Measurements from ENCODE around the gene RPS19.

RPS19 gene

DNA sequence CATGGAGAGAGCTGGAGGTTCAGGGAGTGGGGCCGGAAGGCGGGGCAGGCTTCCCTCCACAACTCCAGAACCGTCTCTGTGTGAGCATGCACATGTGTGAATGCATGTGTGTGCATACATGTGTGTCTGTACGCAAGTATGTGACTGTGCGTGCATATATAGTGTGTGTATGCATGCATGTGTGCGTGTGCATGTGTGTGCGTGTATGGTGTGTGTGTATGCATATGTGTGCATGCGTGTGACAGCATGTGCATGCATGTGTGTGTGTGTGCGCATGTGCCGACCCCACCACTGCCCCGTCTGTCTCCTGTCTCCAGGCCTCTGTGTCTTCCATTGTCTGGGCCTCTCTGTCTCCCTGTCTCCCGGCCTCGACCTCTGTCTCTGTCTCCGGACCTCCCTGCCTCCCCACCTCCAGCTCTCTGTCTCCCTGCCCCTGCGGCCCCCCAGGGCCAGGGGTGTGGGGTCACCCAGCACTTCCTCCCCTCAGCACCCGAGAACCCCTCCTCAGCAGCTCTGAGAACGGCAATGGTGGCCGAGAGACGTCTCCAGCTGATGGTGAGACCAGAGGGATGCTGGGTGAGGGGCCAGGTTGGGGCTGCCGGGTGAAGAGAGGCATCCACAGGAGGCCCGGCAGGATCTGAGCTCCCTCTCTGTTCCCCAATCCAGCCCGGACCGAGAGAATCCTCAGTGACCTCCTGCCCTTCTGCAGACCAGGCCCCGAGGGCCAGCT lies 45.4 kb downstream of the RPS19 start:
- Histone ChIP-seq H3K36me3 (ENCODE audit: insufficient read depth, low read length) (peaks cover 64% of the 10 kb centered on the region), H3K27me3 (ENCODE audit: control insufficient read depth, insufficient read depth, low read length) (no peaks in the 10 kb centered on the region), H3K4me1 (ENCODE audit: control insufficient read depth, insufficient read depth, low read length) (no peaks in the 10 kb centered on the region), H3K9ac (ENCODE audit: low read depth, low read length) (no peak overlapping the region), H3K4me3 (ENCODE audit: low read length) (no peak overlapping the region), H3K9me3 (replicated peaks; ENCODE audit: low read length) (no peaks in the 10 kb centered on the region), H3K4me2 (ENCODE audit: low read length) (no peak overlapping the region)

DNA sequence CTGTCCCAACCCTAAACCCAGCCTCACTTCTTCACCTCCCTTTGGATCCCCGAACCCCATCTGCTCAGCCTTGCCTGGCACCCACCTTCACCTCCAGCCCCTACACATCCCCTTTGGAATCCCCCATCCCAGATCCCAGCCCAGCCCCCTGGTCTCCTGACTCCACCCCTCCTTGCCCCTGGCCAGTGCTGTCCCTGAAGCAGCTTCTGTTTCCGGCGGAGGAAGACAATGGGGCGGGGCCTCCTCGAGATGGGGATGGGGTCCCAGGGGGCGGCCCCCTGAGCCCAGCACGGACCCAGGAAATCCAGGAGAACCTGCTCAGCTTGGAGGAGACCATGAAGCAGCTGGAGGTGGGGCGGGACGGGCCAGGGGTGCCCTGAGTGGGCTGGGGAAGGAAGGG lies 46.2 kb downstream of the RPS19 start:
- H3K36me3 ChIP-seq (ENCODE audit: insufficient read depth, low read length) = peaks cover 61% of the 10 kb centered on the region
- no peak overlapping the region for H3K9ac ChIP-seq (ENCODE audit: low read depth, low read length)
- no peaks in the 10 kb centered on the region for H3K9me3 ChIP-seq (replicated peaks; ENCODE audit: low read length)
- H3K4me3 ChIP-seq (ENCODE audit: low read length) = no peak overlapping the region
- peaks cover 8% of the 10 kb centered on the region for H3K27me3 ChIP-seq (ENCODE audit: control insufficient read depth, insufficient read depth, low read length)
- no peak overlapping the region for H3K4me2 ChIP-seq (ENCODE audit: low read length)
- H3K4me1 ChIP-seq (ENCODE audit: control insufficient read depth, insufficient read depth, low read length) = no peaks in the 10 kb centered on the region

DNA sequence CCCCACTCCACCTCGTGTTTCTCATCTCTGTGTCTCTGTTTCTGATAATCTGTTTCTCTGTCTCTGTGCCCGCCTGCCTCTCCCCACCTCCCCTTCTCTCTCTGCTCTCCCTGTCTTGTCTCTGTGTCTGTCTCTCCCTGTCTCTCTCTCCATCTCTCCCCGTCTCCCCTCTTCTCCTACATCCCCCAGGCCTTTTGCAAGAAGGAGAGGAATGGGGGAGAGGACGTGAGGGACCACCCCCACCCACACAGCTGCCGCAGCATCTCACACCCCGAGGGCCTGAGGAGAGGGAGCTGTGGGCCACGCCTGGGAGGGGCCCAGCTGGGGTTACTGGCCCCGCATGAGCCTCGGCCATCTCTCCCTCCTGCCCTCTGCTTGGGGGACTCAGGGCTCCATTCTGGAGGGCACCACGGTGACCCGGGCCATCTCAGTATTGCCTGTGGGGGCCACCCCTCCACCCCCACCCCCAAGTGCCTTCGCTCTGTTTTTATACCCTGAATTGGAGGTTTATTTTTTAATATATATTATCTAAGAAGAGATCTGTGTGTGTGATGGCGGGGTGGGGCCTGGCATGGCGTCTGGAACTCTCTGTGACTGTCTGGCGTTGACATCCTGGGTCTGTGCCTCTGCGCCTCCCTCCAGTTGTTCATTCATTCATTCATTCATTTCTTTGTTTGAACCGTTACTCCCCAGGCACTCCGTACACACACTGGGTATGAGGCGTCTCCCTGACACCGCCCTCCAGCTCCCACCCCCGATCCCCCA lies 47.0 kb downstream of the RPS19 start:
- no peak overlapping the region for H3K9ac ChIP-seq (ENCODE audit: low read depth, low read length)
- H3K4me2 ChIP-seq (ENCODE audit: low read length) = no peak overlapping the region
- H3K9me3 ChIP-seq (replicated peaks; ENCODE audit: low read length) = no peaks in the 10 kb centered on the region
- H3K4me3 ChIP-seq (ENCODE audit: low read length) = no peak overlapping the region
- H3K27me3 ChIP-seq (ENCODE audit: control insufficient read depth, insufficient read depth, low read length) = peaks cover 16% of the 10 kb centered on the region
- H3K4me1 ChIP-seq (ENCODE audit: control insufficient read depth, insufficient read depth, low read length) = no peaks in the 10 kb centered on the region
- H3K36me3 ChIP-seq (ENCODE audit: insufficient read depth, low read length) = peaks cover 53% of the 10 kb centered on the region

DNA sequence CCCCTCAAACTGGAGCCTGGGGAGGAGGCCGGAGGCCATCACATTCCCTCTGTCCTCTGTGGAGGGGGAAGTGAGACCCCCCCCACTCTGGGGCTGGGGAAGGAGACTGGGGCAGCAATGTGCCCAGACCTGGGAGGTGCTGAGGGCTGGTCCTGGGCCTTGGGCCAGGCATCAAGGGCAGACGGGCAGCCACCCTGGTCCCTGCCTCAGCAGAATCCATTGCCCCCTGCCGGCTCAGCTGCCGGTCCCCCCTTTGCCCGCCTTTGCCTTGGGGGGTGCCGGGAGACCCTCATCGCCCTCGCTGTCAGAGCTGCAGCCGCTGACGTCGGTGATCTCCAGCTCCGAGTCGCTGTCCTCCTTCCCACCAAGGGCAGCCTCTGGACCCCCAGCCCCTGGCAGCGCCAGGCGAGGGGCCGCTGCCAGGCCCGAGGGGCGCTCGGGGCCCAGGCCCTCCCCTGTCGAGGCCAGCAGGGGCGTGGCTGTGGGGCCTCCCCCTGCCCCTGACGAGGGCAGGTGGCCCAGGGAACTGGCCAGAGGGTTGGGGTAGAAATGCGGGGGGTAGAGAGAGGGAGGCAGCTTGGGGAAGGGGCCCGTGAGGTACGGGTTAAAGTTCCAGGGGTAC lies 48.0 kb downstream of the RPS19 start:
- Histone ChIP-seq H3K9me3 (replicated peaks; ENCODE audit: low read length) (no peaks in the 10 kb centered on the region), H3K36me3 (ENCODE audit: insufficient read depth, low read length) (peaks cover 43% of the 10 kb centered on the region), H3K4me3 (ENCODE audit: low read length) (no peak overlapping the region), H3K4me1 (ENCODE audit: control insufficient read depth, insufficient read depth, low read length) (no peaks in the 10 kb centered on the region), H3K27me3 (ENCODE audit: control insufficient read depth, insufficient read depth, low read length) (peaks cover 25% of the 10 kb centered on the region), H3K9ac (ENCODE audit: low read depth, low read length) (no peak overlapping the region), H3K4me2 (ENCODE audit: low read length) (no peak overlapping the region)

DNA sequence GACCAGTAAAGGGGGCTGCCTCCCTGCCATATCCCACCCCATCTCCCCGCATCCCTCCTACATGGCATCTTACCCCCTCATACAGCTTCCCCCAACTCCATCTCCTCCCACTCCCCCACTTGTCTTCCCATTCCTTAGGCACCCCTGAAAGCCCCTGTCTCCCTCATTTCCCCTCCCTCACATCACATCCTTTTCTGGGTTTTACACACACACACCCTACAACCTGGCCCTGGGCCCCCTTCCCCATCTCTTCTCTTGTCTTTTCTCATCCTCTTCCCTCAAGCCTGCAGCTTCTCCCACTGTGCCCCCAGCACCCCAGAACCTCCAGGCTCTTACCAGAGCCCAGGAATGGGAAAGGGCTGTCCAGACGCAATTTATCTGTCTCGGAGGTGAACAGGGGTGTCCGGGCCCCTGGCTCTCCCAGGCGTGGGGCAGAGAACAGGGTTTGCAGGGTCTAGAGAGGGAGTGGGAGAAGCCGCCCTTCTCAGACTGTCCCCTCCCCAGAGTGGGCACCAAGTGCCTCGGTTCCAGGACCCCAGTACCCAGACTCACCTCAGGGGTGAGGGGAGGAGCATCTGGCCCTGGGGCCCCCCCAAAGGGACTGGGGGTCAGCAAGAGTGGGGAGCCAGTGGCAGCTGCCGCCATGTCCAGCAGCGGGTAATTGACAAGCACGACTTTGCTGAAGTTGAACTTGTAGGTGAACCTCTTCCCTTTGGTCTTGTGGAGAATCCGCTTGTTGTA lies 48.8 kb downstream of the RPS19 start:
- Histone ChIP-seq H3K27me3 (ENCODE audit: control insufficient read depth, insufficient read depth, low read length) (peaks cover 32% of the 10 kb centered on the region), H3K36me3 (ENCODE audit: insufficient read depth, low read length) (peaks cover 36% of the 10 kb centered on the region), H3K4me1 (ENCODE audit: control insufficient read depth, insufficient read depth, low read length) (no peaks in the 10 kb centered on the region), H3K4me3 (ENCODE audit: low read length) (no peak overlapping the region), H3K9ac (ENCODE audit: low read depth, low read length) (no peak overlapping the region), H3K9me3 (replicated peaks; ENCODE audit: low read length) (no peaks in the 10 kb centered on the region), H3K4me2 (ENCODE audit: low read length) (no peak overlapping the region)

DNA sequence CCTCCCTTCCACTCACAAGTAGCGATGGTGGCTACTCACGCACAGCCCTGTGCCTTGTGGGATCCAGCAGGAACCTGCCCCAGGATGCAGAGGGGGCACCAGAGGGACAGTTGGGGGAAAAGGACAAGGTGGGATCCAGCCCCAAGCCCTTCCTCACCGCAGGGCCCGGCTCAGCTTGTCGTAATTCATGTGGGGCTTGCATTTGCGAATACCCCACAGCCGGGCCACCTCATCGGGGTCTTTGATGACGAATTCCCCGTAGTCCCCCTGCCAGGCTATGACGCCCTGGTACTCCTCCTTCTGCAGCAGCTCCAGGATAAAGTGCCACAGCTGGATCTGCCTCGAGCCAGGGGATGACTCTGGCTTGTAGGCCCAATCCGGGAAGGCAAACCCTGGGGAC lies 49.7 kb downstream of the RPS19 start:
- Histone ChIP-seq H3K4me2 (ENCODE audit: low read length) (no peak overlapping the region), H3K27me3 (ENCODE audit: control insufficient read depth, insufficient read depth, low read length) (peaks cover 37% of the 10 kb centered on the region), H3K9me3 (replicated peaks; ENCODE audit: low read length) (no peaks in the 10 kb centered on the region), H3K9ac (ENCODE audit: low read depth, low read length) (no peak overlapping the region), H3K36me3 (ENCODE audit: insufficient read depth, low read length) (peaks cover 28% of the 10 kb centered on the region), H3K4me1 (ENCODE audit: control insufficient read depth, insufficient read depth, low read length) (no peaks in the 10 kb centered on the region), H3K4me3 (ENCODE audit: low read length) (no peak overlapping the region)

DNA sequence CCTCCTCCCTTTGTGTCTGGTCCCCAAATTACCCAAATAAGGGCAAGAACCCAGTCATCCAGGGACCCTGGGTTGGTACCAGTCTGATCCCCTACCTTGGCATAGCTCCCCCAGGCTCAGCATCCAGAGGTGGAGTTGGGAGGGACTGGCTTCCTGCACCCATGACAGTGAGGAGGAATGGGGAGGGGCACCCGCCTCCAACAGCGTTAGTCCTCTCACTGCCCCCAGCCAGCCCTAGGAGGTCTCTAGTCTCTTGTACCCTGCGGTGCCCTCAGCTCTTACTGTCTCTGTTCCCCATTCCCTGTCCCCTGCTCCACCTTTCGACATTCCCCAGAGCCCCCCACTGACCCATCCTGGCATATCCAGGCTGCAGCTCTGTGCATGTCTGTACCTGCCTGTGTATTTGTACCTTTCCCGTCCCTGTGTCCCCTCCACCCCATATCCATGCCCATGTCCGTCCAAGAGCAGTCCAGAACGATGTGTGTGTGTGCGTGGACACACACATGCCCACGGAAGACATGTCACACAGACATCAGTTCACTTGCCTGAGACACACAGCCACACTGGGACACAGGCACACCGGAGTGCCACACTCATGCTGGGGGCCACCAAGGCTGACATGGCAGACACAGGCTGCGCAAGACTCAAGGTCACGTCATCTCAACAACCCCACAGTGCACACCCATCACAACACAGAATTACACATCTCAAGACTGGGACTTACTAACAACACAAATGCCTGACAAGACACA lies 50.4 kb downstream of the RPS19 start:
- H3K4me2 ChIP-seq (ENCODE audit: low read length) = no peak overlapping the region
- H3K9ac ChIP-seq (ENCODE audit: low read depth, low read length) = no peak overlapping the region
- no peaks in the 10 kb centered on the region for H3K4me1 ChIP-seq (ENCODE audit: control insufficient read depth, insufficient read depth, low read length)
- no peaks in the 10 kb centered on the region for H3K9me3 ChIP-seq (replicated peaks; ENCODE audit: low read length)
- H3K4me3 ChIP-seq (ENCODE audit: low read length) = no peak overlapping the region
- peaks cover 21% of the 10 kb centered on the region for H3K36me3 ChIP-seq (ENCODE audit: insufficient read depth, low read length)
- H3K27me3 ChIP-seq (ENCODE audit: control insufficient read depth, insufficient read depth, low read length) = peaks cover 41% of the 10 kb centered on the region

DNA sequence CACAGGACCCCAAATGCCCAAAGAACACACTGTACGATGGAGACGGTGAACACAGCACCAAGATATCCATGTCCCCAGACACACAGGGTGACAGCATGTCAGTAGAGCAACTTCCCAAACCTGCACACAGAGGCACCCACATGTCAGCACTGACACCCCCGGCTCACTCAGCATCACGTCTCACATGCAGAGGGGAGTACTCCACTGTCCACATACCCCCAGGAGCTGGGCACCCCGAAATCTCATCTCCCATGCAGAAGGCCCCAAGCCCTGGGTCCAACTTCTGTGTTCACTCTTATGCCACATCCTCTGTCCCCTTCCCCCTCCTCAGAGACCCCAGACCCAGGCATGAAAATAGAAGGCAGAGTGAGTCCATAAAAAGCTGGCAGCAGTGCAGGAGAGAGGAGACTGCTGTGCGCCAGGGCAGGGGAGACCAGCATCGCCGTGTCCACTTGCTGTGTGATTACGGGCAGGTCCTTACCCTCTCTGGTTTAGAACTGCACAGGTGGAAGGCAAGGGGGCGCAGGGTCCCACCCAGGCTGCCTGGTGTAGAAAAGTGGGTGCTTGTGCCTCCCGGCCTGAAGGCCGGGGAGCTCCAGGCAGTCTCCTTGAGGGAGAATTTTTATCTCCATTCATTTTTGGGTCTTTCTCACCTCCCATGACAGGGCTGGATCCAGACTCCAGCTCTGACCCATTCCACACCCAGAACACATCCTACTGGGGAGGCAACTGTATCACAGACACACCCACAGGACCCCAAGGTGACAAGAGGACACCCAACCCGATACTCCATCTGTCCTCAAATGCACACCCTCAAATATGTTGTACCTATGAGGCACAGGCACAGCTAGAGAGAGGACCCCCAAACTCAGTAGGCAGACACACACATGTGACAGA lies 51.2 kb downstream of the RPS19 start:
- peaks cover 13% of the 10 kb centered on the region for H3K36me3 ChIP-seq (ENCODE audit: insufficient read depth, low read length)
- no peak overlapping the region for H3K4me2 ChIP-seq (ENCODE audit: low read length)
- H3K4me3 ChIP-seq (ENCODE audit: low read length) = no peak overlapping the region
- no peaks in the 10 kb centered on the region for H3K4me1 ChIP-seq (ENCODE audit: control insufficient read depth, insufficient read depth, low read length)
- H3K9ac ChIP-seq (ENCODE audit: low read depth, low read length) = no peak overlapping the region
- no peaks in the 10 kb centered on the region for H3K9me3 ChIP-seq (replicated peaks; ENCODE audit: low read length)
- H3K27me3 ChIP-seq (ENCODE audit: control insufficient read depth, insufficient read depth, low read length) = peaks cover 48% of the 10 kb centered on the region

DNA sequence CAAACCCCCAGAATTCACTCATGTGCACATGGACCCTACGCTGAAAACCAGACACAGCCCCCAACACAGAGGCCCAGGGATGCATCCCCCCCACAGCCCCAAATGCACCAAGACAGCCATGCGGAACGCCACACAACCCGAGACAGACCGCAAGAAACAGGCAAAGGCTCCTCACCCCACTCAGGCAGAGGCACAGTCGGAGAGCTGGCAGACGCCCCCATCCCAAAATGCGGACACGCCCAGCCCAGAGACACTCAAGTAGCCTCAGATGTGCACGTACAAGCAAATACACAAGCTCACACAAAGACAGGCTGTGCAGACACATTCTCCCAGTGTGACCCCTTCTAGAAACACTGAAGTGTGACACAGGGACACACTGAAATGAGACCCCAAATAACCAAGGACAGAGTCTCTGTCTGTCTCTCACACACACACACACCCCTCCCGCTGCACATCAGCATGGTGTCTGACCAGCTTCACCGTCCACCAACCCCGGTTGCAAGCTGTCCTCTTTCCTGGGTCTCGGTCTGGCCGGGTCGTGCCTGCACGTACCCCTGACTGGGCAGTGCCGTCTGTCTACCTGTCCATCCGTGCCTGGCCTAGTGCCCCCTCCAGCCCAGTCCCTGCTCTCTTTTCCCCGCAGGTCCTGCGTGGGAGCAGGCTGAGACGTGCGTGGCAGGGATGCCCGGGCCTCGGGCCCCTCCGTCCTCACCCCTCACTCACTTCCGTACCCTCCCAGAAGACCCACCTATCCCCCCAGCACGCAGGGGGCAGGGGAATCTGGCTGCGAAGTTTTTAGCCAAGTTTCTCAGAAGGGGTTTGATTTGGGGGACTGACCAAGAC lies 52.1 kb downstream of the RPS19 start:
- Histone ChIP-seq H3K9me3 (replicated peaks; ENCODE audit: low read length) (no peaks in the 10 kb centered on the region), H3K27me3 (ENCODE audit: control insufficient read depth, insufficient read depth, low read length) (peaks cover 57% of the 10 kb centered on the region), H3K9ac (ENCODE audit: low read depth, low read length) (no peak overlapping the region), H3K36me3 (ENCODE audit: insufficient read depth, low read length) (peaks cover 4% of the 10 kb centered on the region), H3K4me3 (ENCODE audit: low read length) (no peak overlapping the region), H3K4me2 (ENCODE audit: low read length) (no peak overlapping the region), H3K4me1 (ENCODE audit: control insufficient read depth, insufficient read depth, low read length) (no peaks in the 10 kb centered on the region)
